ENCODE data around the gene SNAP91.

DNA sequence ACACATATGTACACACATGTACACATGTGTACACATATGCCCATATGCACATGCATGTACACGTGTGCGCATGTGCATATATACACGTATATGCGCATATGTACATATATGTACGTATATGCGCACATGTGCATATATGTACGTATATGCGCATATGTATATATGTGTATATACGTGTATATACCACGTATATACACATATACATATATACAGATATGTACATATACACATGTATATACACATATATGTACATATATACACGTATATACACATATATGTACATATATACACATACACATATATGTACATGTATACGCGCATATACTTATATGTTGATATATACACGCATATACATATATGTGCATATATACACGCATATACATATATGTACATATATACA, 8.9 kb upstream of the SNAP91 start:
- TF ChIP-seq NR2C2 (CRISPR knock-in tag; IDR thresholded peaks at IDR 0.05) (no peak), ESRRA (CRISPR knock-in tag; IDR thresholded peaks at IDR 0.05; ENCODE audit: borderline replicate concordance) (no peak), FOXK1 (CRISPR knock-in tag; IDR thresholded peaks at IDR 0.05) (no peak), NFYB (CRISPR knock-in tag; conservative IDR thresholded peaks at IDR 0.05; ENCODE audit: low read depth) (no peak), GTF2I (CRISPR knock-in tag; conservative IDR thresholded peaks at IDR 0.05) (no peak)
- TF ChIP-seq, protein P1, sequence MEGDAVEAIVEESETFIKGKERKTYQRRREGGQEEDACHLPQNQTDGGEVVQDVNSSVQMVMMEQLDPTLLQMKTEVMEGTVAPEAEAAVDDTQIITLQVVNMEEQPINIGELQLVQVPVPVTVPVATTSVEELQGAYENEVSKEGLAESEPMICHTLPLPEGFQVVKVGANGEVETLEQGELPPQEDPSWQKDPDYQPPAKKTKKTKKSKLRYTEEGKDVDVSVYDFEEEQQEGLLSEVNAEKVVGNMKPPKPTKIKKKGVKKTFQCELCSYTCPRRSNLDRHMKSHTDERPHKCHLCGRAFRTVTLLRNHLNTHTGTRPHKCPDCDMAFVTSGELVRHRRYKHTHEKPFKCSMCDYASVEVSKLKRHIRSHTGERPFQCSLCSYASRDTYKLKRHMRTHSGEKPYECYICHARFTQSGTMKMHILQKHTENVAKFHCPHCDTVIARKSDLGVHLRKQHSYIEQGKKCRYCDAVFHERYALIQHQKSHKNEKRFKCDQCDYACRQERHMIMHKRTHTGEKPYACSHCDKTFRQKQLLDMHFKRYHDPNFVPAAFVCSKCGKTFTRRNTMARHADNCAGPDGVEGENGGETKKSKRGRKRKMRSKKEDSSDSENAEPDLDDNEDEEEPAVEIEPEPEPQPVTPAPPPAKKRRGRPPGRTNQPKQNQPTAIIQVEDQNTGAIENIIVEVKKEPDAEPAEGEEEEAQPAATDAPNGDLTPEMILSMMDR (IDR thresholded peaks at IDR 0.05): no peak
- TF ChIP-seq, protein P2, sequence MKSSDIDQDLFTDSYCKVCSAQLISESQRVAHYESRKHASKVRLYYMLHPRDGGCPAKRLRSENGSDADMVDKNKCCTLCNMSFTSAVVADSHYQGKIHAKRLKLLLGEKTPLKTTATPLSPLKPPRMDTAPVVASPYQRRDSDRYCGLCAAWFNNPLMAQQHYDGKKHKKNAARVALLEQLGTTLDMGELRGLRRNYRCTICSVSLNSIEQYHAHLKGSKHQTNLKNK (CRISPR knock-in tag; IDR thresholded peaks at IDR 0.05): no peak
- TF ChIP-seq, protein P3, sequence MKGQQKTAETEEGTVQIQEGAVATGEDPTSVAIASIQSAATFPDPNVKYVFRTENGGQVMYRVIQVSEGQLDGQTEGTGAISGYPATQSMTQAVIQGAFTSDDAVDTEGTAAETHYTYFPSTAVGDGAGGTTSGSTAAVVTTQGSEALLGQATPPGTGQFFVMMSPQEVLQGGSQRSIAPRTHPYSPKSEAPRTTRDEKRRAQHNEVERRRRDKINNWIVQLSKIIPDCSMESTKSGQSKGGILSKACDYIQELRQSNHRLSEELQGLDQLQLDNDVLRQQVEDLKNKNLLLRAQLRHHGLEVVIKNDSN (CRISPR knock-in tag; IDR thresholded peaks at IDR 0.05): no peak
